GM20000 (cell line): ENCODE measurements around the gene H1-8.

Experiments used
- DNase-seq: peaks from one replicate; pipeline ENCODE4 v3.0.0; 2012; ENCODE audit warnings: low spot score
- CTCF ChIP-seq: IDR thresholded peaks from 2 replicates; pipeline ENCODE4 v1.5.1; 2012; ENCODE audit warnings: mild to moderate bottlenecking, control low read depth; ENCODE audit errors: extremely low read depth, missing control alignments

The H1-8 gene

GRCh38 chr3:129596194-129597086 is 53.5 kb downstream of the H1-8 start:
- DNase-seq, result no peak
- TF ChIP-seq CTCF, result no peak

- no peak for TF ChIP-seq CTCF
- DNase-seq, result no peak
Observed at GRCh38 chr3:129597087-129597999, 54.4 kb downstream of the H1-8 start.

- no peak for DNase-seq
- TF ChIP-seq CTCF, result no peak
Observed at GRCh38 chr3:129598000-129598381, 55.0 kb downstream of the H1-8 start.

GRCh38 chr3:129598484-129598883 is 55.5 kb downstream of the H1-8 start:
- TF ChIP-seq CTCF, result no peak
- DNase-seq, result no peak

- TF ChIP-seq CTCF, result no peak
- DNase-seq, result no peak
Observed at GRCh38 chr3:129599073-129599472, 56.1 kb downstream of the H1-8 start.

- no peak for TF ChIP-seq CTCF
- DNase-seq, result no peak
Observed at GRCh38 chr3:129599607-129600006, 56.6 kb downstream of the H1-8 start.

- no peak for TF ChIP-seq CTCF
- no peak for DNase-seq
Observed at GRCh38 chr3:129600348-129600747, 57.4 kb downstream of the H1-8 start.
